ENCODE measurements around the gene GJB4.
"Not testable (repeated sequence)": the region's sequence is repeated elsewhere in the genome, so short reads cannot be mapped to it uniquely, and the experiment has no call there.

GJB4 gene

DNA sequence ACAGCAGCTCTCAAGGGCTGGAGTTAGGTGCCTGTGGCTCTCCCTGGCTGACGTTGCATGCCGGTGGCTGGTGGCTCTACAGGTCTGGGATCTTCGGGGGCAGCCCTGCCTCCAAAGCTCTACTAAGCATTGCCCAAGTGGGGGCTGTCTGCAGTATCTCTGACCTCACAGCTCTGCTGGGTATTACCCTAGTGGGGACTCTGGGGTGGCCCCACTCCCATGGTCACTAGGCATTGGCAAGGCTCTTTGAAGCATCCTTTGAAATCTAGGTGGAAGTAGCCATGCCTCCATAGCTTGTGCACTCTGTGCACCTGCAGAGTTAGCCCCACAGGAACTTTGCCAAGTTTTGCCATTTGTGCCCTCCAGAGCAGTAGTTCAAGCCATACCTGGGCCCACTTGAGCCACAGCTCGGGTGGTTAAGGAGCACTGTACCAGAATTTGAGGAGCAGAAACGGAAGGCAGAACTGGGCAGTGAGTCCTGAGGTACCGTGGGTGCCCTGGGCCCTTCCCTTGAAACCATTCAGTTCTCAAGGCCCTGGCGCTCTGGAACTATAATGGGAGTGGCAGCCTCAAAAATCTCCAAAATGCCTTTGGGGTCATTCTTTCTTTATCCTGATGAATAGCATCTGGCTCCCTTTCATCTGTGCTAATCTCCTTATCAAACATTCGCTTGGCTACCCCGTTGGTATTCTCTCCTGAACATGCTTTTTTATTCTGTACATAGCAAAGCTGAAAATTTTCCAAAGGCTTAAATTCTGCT lies 48.7 kb downstream of the GJB4 start:
- FAIRE-seq, result no peak

GRCh38 chr1:34810781-34811180 lies 51.2 kb downstream of the GJB4 start:
- FAIRE-seq, result not testable (repeated sequence)

Measured in TTC549 (cell line).